Left ventricle myocardium inferior (tissue), 1 donor: Measurements from ENCODE around the gene ZBTB6. TPM values are rescaled to one million over a fixed set of nuclear protein-coding genes. Genes with fewer than 3 reads are reported as not detected.
"Not testable (repeated sequence)": the region's sequence is repeated elsewhere in the genome, so short reads cannot be mapped to it uniquely, and the experiment has no call there.

Source experiments
- DNase-seq: peaks from one replicate; pipeline ENCODE4 v3.0.0-alpha.2; 2020
- H3K27ac ChIP-seq: fragments of 200-600 bp; replicated peaks from 2 replicates; pipeline ENCODE4 v1.8.0; 2021
- H3K27me3 ChIP-seq: fragments of 200-600 bp; 2 replicates; pipeline ENCODE4 v1.8.0; 2021; ENCODE audit warnings: low read depth
- H3K36me3 ChIP-seq: fragments of 200-600 bp; 2 replicates; pipeline ENCODE4 v1.8.0; 2021
- H3K4me1 ChIP-seq: fragments of 200-600 bp; 2 replicates; pipeline ENCODE4 v1.8.0; 2021
- H3K4me3 ChIP-seq: fragments of 200-600 bp; 2 replicates; pipeline ENCODE4 v1.8.0; 2021; ENCODE audit warnings: mild to moderate bottlenecking, moderate library complexity
- H3K9me3 ChIP-seq: fragments of 200-600 bp; replicated peaks from 2 replicates; pipeline ENCODE4 v1.8.0; 2021
- CTCF ChIP-seq: fragments of 200-600 bp; IDR thresholded peaks from 2 replicates; pipeline ENCODE4 v1.8.0; 2021; ENCODE audit warnings: antibody characterized with exemption, mild to moderate bottlenecking, borderline replicate concordance
- intact Hi-C: fragments of 100-400 bp; cut with micrococcal nuclease; formaldehyde crosslinking; loops from one replicate; pipeline ENCODE4 v1.11.0; 2022
- total RNA-seq: library from RNA; stranded (reverse); fragmentation: NEBNext Ultra II Directional; extraction: Animal tissue kit (Norgen Biotek cat#: 25700); gene quantifications from one replicate; pipeline ENCODE4 v1.2.1, GENCODE V29; 2021
- donor health status: DM: no; HTN: yes; CAD: no; lungs with severe emphysema.

ZBTB6 gene
- total RNA-seq, 1 donor from 2014 or later: 6.0 TPM

- intact Hi-C loops: no loop called here
- Histone ChIP-seq H3K4me3 (no peak overlapping the region), H3K4me1 (peaks cover 79% of the 10 kb centered on the region), H3K36me3 (peaks cover 16% of the 10 kb centered on the region), H3K9me3 (no peaks in the 10 kb centered on the region), H3K27ac (no peak overlapping the region), H3K27me3 (no peaks in the 10 kb centered on the region)
- TF ChIP-seq CTCF: no peak
- DNase-seq: no peak
These were observed 12.3 kb downstream of the ZBTB6 start for GRCh38 chr9:122900791-122901190.

GRCh38 chr9:122897969-122898368, 15.2 kb downstream of the ZBTB6 start:
- DNase-seq: no peak
- H3K27me3 ChIP-seq: no peaks in the 10 kb centered on the region
- intact Hi-C loops: no loop called here
- no peak overlapping the region for H3K27ac ChIP-seq
- H3K36me3 ChIP-seq: peaks cover 43% of the 10 kb centered on the region
- H3K4me3 ChIP-seq: no peak overlapping the region
- H3K4me1 ChIP-seq: peaks cover 58% of the 10 kb centered on the region
- no peak for TF ChIP-seq CTCF
- H3K9me3 ChIP-seq: no peaks in the 10 kb centered on the region

- intact Hi-C loops: no loop called here
- H3K4me3 ChIP-seq: no peak overlapping the region
- H3K9me3 ChIP-seq: no peaks in the 10 kb centered on the region
- H3K27ac ChIP-seq: no peak overlapping the region
- H3K4me1 ChIP-seq: no peaks in the 10 kb centered on the region
- DNase-seq: no peak
- no peaks in the 10 kb centered on the region for H3K27me3 ChIP-seq
- no peak for TF ChIP-seq CTCF
- peaks cover 94% of the 10 kb centered on the region for H3K36me3 ChIP-seq
These were observed 24.6 kb downstream of the ZBTB6 start for GRCh38 chr9:122888480-122888879.

GRCh38 chr9:122883125-122883524, 30.0 kb downstream of the ZBTB6 start:
- Histone ChIP-seq H3K4me1 (no peaks in the 10 kb centered on the region), H3K9me3 (no peaks in the 10 kb centered on the region), H3K27ac (no peak overlapping the region), H3K4me3 (no peak overlapping the region), H3K36me3 (peaks cover 94% of the 10 kb centered on the region), H3K27me3 (no peaks in the 10 kb centered on the region)
- no peak for DNase-seq
- TF ChIP-seq CTCF: no peak
- intact Hi-C loops: no loop called here

GRCh38 chr9:122879443-122879842, 33.7 kb downstream of the ZBTB6 start:
- intact Hi-C loops: no loop called here
- H3K4me3 ChIP-seq: no peak overlapping the region
- H3K4me1 ChIP-seq: no peaks in the 10 kb centered on the region
- no peak for DNase-seq
- no peaks in the 10 kb centered on the region for H3K27me3 ChIP-seq
- no peak for TF ChIP-seq CTCF
- no peak overlapping the region for H3K27ac ChIP-seq
- H3K36me3 ChIP-seq: peaks cover 100% of the 10 kb centered on the region
- H3K9me3 ChIP-seq: no peaks in the 10 kb centered on the region

- Histone ChIP-seq H3K4me1 (no peaks in the 10 kb centered on the region), H3K27ac (no peak overlapping the region), H3K9me3 (no peaks in the 10 kb centered on the region), H3K4me3 (no peak overlapping the region), H3K36me3 (peaks cover 94% of the 10 kb centered on the region), H3K27me3 (no peaks in the 10 kb centered on the region)
- intact Hi-C loops: no loop called here
- TF ChIP-seq CTCF: no peak
- no peak for DNase-seq
These were observed 37.6 kb downstream of the ZBTB6 start for GRCh38 chr9:122875523-122875922.

- peaks cover 46% of the 10 kb centered on the region for H3K36me3 ChIP-seq
- DNase-seq, H3K27me3 ChIP-seq, H3K4me1 ChIP-seq, intact Hi-C loops, H3K4me3 ChIP-seq, H3K9me3 ChIP-seq, H3K27ac ChIP-seq: not testable (repeated sequence)
These were observed 45.8 kb downstream of the ZBTB6 start for GRCh38 chr9:122867276-122867675.
